HepG2 (cell line): ENCODE measurements around the gene DDRGK1. TPM values are rescaled to one million over a fixed set of nuclear protein-coding genes. Genes with fewer than 3 reads are reported as not detected.

Source experiments
- ATM ChIP-seq: fragments of 450-650 bp; IDR thresholded peaks from 2 replicates; pipeline ENCODE4 v1.7.1; 2017; ENCODE audit warnings: mild to moderate bottlenecking, borderline replicate concordance
- FOXJ3 ChIP-seq: sonication (generic); formaldehyde crosslinking; IDR thresholded peaks from 2 replicates; pipeline ENCODE4 v1.4.0; 2020; ENCODE audit warnings: missing genetic modification reagents, mild to moderate bottlenecking, borderline replicate concordance
- GATAD2A ChIP-seq: IDR thresholded peaks from 2 replicates; pipeline ENCODE4 v1.6.1; 2016
- GLI4 ChIP-seq: sonication (generic); formaldehyde crosslinking; IDR thresholded peaks from 2 replicates; pipeline ENCODE4 v1.5.1; 2020; ENCODE audit warnings: missing genetic modification reagents, mild to moderate bottlenecking, moderate library complexity, borderline replicate concordance
- KAT8 ChIP-seq: IDR thresholded peaks from 2 replicates; pipeline ENCODE4 v1.6.1; 2016; ENCODE audit warnings: missing genetic modification reagents, missing compliant biosample characterization
- MTF1 ChIP-seq: sonication (generic); formaldehyde crosslinking; IDR thresholded peaks from 2 replicates; pipeline ENCODE4 v1.5.0; 2020; ENCODE audit warnings: missing genetic modification reagents
- PCBP2 ChIP-seq: fragments of 200-400 bp; formaldehyde crosslinking; optimal IDR thresholded peaks from 2 replicates; pipeline ENCODE3; 2018; ENCODE audit warnings: low read length, low read depth; ENCODE audit not compliant: poor library complexity, severe bottlenecking
- PTBP1 ChIP-seq: fragments of 200-400 bp; formaldehyde crosslinking; IDR thresholded peaks from 2 replicates; pipeline ENCODE4 v1.6.1; 2018; ENCODE audit warnings: low read length, low read depth; ENCODE audit not compliant: poor library complexity, severe bottlenecking
- RARG ChIP-seq: sonication (generic); formaldehyde crosslinking; IDR thresholded peaks from 2 replicates; pipeline ENCODE4 v1.4.0; 2020; ENCODE audit warnings: low read depth, mild to moderate bottlenecking, missing genetic modification reagents
- RBM39 ChIP-seq: fragments of 200-400 bp; formaldehyde crosslinking; IDR thresholded peaks from one replicate; pipeline ENCODE4 v1.6.1; 2018; ENCODE audit warnings: antibody characterized with exemption, mild to moderate bottlenecking, low read depth, low read length; ENCODE audit not compliant: poor library complexity, severe bottlenecking
- RELA ChIP-seq: sonication (generic); formaldehyde crosslinking; IDR thresholded peaks from 2 replicates; pipeline ENCODE4 v1.4.0; 2020; ENCODE audit warnings: missing genetic modification reagents
- SYNCRIP ChIP-seq: fragments of 200-400 bp; formaldehyde crosslinking; IDR thresholded peaks from 2 replicates; pipeline ENCODE4 v1.6.1; 2018; ENCODE audit warnings: mild to moderate bottlenecking, low read depth, low read length; ENCODE audit not compliant: insufficient read depth
- ZNF281 ChIP-seq: sonication (generic); formaldehyde crosslinking; IDR thresholded peaks from 2 replicates; pipeline ENCODE4 v1.4.0; 2020; ENCODE audit warnings: missing genetic modification reagents, borderline replicate concordance
- ZNF503 ChIP-seq: sonication (generic); formaldehyde crosslinking; IDR thresholded peaks from 2 replicates; pipeline ENCODE4 v1.4.0; 2020; ENCODE audit warnings: missing genetic modification reagents
- ZNF513 ChIP-seq: sonication (generic); formaldehyde crosslinking; conservative IDR thresholded peaks from 2 replicates; pipeline ENCODE4 v1.5.0; 2020; ENCODE audit warnings: missing genetic modification reagents
- ZNF597 ChIP-seq: sonication (generic); formaldehyde crosslinking; IDR thresholded peaks from 2 replicates; pipeline ENCODE4 v1.5.0; 2020; ENCODE audit warnings: missing genetic modification reagents
- ZNF674 ChIP-seq: sonication (generic); formaldehyde crosslinking; IDR thresholded peaks from 2 replicates; pipeline ENCODE4 v1.5.0; 2020; ENCODE audit warnings: low read depth, mild to moderate bottlenecking, missing genetic modification reagents
- ZNF790 ChIP-seq: sonication (generic); formaldehyde crosslinking; IDR thresholded peaks from 2 replicates; pipeline ENCODE4 v1.8.0; 2022; ENCODE audit warnings: missing genetic modification reagents, mild to moderate bottlenecking, borderline replicate concordance
- polyA plus RNA-seq, 8 experiments: library from polyadenylated mRNA; depleted of rRNA in 3 of 8; stranded (reverse) in 7 of 8; unstranded in 1 of 8; fragments of >200 nt; fragmentation: Illumina TruSeq in 4 of 8; extraction: Trizol in 4 of 8; gene quantifications; 2 replicates each; pipeline versions ENCODE4 v1.2.1 to v1.2.3, GENCODE V29; 2011 to 2016; ENCODE audit warnings: low read depth in 4 of 8, missing spikeins in 1 of 8, mixed read lengths in 1 of 8; ENCODE audit not compliant: insufficient read depth in 1 of 8
- total RNA-seq, 5 experiments: library from RNA; depleted of rRNA; stranded (reverse); fragments of >200 nt; fragmentation: Illumina TruSeq; extraction: Trizol; gene quantifications; 2 replicates each; pipeline ENCODE4 v1.2.3, GENCODE V29; 2016; ENCODE audit warnings: low read depth in 1 of 5
- TF ChIP-seq, protein P1 (sequence below): sonication (generic); formaldehyde crosslinking; IDR thresholded peaks from 2 replicates; pipeline ENCODE4; 2020; ENCODE audit warnings: missing genetic modification reagents, mild to moderate bottlenecking, borderline replicate concordance

Gene DDRGK1
- total and polyA plus RNA-seq, 2 of the 13 experiments (the other 11 are each of a cell fraction or from before 2014, with no cell fraction given) = 96.7 to 149 TPM

DNA sequence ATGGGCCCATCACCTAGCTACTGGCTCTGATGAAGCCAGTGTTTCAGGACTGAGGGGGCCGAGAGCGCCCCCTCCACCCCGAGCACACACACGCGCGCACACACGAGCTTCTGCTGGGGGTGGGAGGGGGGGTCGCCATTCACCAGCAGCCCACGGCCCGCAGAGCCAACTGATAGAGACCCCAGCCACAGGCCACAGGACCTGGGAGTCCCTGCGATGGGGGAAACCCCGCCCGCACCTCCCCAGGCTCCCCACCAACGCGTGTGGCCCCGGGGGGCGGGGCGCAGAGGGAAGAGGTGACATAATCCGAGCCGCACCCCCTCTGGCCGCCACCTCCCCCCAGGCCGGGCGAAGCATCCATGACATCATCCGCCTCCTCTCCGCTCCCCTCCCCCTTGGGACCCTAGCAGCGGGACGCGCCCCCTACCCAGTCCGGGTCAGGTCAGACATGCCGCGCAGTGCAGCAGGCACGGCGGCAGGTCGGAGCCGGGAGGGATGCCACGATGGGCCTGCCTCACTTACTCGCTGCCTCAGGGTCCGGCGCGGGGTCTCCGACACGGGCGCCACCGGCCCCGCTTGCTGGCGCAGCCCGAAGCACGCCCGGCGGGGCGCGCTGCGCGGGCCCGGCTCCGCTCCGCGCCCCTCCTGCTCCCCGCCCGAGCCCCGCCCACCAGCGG lies 31.4 kb downstream of the DDRGK1 start, which contains the start of gene LZTS3 (continued):
- TF ChIP-seq ZNF503 (CRISPR knock-in tag) (no peak), PTBP1 (peak; percentile 55), ATM (no peak), KAT8 (CRISPR knock-in tag) (no peak), RBM39 (peak; percentile 25), ZNF674 (CRISPR knock-in tag) (peak; percentile 21; the same call in 1 of the 2 replicates), RARG (no peak), MTF1 (CRISPR knock-in tag) (no peak), GLI4 (CRISPR knock-in tag) (no peak), ZNF513 (CRISPR knock-in tag) (peak; percentile 22; the same call in 1 of the 2 replicates), ZNF597 (CRISPR knock-in tag) (no peak), ZNF281 (CRISPR knock-in tag) (peak; percentile 93), ZNF790 (CRISPR knock-in tag) (peak; percentile 4; the same call in 1 of the 2 replicates), PCBP2 (no peak), GATAD2A (CRISPR knock-in tag) (no peak), RELA (CRISPR knock-in tag) (no peak), FOXJ3 (no peak), SYNCRIP (no peak)
- TF ChIP-seq, protein P1, sequence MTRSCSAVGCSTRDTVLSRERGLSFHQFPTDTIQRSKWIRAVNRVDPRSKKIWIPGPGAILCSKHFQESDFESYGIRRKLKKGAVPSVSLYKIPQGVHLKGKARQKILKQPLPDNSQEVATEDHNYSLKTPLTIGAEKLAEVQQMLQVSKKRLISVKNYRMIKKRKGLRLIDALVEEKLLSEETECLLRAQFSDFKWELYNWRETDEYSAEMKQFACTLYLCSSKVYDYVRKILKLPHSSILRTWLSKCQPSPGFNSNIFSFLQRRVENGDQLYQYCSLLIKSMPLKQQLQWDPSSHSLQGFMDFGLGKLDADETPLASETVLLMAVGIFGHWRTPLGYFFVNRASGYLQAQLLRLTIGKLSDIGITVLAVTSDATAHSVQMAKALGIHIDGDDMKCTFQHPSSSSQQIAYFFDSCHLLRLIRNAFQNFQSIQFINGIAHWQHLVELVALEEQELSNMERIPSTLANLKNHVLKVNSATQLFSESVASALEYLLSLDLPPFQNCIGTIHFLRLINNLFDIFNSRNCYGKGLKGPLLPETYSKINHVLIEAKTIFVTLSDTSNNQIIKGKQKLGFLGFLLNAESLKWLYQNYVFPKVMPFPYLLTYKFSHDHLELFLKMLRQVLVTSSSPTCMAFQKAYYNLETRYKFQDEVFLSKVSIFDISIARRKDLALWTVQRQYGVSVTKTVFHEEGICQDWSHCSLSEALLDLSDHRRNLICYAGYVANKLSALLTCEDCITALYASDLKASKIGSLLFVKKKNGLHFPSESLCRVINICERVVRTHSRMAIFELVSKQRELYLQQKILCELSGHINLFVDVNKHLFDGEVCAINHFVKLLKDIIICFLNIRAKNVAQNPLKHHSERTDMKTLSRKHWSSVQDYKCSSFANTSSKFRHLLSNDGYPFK (CRISPR knock-in tag) = no peak; the same call in 1 of the 2 replicates
